NCI-H128 (cell line): ENCODE results near the gene ZNF777.

ENCODE experiments used
- DNase-seq: peaks from one replicate; lab custom pipeline; 2025; ENCODE audit not compliant: unreplicated experiment; lab: John Stamatoyannopoulos, UW

The ZNF777 gene

DNA sequence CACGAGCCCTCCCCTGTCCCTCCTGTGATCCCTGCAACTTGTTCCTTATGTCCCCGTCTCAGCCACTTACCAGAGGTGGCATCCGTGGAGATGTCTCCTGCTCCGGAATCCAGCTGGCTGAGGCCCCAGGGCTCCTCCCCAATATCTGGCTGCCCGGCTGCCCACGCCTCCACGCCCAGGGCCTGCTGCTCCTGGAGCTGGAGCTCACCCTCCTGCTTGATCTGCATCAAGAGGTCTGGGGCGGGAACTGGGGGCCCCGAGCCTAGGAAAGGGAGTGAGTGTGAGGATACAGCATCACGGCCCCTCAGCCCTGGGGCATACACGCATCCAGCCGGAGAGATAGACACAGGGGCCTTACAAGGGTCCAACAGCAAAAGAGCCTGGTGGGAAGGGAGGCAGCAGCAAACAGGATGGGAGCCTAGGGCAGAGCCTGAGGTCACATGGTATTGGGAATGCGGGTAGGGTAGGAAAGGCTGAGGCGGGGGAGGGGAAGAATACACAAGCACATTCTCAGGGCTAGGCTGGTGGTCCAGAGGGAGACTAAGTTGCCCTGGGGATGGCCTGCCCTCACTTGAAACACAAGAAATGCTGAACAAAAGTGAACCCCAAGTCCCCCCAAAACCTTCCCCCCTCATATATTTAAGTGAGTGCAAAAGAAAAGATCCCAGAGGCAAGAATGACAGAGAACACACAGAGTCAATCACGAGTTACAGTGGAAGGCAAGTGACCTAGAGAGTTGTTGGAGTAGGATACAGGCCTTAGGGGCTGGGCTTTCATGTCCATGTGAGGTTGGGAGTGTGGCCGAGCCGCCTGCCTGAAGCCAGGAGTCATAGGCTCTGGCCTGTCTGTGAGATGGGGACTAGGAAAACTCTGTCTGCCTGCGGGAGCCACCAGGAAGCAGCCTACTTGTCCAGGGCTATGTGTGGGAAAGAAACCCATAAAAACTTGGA, 16.9 kb upstream of the ZNF777 start:
- no peak for DNase-seq

DNA sequence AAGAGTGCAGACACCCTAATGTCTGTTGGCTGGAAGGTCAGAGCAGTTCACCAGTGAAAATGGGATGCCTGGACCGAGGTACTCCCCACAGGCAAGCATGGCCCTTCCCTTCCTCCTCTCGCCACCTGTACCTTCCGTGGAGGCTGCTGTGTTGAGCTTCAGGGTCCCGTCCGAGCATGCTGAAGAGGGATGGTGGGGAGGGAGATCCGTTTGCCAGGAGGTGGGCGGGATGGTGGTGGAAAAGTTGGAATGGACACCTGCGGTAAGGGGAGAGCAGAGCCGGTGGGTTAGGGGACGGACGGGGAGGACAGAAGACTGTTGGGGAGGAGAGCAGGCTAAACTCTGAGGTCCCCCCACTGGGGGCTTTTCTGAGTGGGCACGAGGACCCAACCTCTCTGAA, 15.9 kb upstream of the ZNF777 start:
- no peak for DNase-seq

DNA sequence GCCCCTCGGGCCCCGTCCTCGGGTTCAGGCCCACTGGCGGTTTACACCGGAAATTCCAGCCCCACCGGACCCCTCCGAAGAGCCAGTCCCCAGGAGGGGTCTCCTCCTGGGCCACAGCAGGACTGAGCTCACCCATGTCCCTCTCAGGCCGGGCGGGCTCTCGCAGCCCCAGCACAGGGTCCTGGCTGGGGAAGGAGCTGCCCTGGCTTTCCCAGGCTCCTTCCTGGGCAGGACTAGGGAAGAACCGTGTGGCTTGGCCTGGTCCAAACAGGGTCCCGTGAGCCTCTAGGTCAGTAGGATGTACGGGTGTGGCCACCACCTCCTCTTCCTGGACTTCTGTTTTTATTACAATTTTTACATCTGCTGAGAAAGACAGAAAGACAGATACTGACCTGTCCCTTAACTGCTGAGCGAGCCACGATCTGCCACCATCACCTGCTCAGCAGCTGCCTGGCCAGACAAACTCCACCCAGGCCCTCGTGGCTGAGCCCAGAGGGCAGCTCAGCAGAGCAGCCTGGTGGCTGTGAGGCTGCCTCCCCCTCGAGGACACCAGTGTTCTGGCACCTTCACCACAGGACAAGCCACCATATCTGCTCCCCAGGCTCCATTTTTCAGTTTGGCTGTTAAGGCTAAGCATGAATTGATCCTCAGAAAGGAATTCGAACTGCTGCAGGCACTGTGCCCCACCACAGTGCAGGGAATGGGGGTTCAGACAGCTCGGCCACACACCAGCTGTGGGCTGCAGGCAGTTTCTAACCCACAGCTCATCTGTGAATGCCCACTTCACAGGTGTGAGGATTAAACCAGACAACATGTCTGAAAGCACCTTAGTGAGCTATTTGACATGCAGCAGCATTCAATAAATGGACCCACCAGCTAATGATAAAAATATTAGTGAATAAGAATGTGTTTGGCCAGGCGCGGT, 14.5 kb upstream of the ZNF777 start:
- no peak for DNase-seq

DNA sequence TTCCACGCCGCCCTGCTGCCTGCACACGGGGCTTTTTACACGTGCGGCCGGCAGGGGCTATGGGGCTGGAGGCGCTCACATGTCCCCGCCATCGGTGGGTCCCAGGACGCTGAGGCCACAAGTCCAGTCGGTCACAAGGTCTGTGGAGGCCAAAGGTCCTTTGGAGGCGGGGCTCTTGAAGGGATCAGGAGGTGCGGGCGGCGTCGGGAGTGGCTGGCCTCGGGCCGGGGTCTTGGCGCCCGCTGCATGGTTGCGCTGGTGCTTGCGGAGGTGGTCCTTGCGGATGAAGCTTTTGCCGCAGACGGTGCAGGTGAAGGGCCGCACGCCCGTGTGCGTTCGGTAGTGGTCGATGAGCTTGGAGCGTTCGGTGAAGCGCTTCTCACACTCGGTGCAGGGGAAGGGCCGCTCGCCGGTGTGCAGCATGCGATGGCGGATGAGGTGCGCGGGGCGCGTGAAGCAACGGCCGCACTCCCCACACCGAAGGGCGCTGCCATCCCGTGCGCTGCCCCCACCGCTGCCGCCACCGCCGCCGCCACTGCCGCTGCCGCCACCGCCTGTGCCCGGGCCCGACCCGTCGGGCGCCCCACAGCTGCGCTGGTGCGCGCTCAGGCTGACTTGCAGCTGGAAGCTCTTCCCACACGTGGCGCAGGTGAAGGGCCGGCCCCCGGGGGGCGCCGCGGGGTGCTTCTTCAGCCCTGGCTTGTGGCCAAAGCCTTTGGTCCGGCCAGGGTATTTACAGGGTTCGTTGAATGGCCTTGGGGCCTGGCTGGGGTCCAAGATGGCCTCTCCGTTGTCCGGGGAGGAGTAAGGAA, 13.7 kb upstream of the ZNF777 start:
- DNase-seq: no peak

DNA sequence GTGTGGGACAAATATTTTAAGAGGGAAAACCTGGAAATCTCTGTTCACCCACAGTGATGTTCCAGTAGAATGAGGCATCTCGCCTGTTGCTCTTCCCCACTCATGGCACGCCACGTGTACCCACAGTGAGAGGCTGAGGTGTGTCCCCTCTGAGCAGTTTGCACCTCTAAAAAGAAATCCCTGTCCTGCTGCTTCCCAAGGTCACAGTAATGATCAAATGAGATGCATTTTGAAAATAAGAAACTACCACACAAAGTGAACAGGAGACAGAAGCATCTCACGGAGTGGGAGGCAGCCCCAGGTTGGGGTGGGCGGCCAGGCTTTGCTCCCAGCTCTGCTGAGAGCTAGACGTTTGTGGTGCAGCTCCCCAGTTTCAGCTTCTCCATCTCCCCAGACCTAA, 12.4 kb upstream of the ZNF777 start:
- no peak for DNase-seq

DNA sequence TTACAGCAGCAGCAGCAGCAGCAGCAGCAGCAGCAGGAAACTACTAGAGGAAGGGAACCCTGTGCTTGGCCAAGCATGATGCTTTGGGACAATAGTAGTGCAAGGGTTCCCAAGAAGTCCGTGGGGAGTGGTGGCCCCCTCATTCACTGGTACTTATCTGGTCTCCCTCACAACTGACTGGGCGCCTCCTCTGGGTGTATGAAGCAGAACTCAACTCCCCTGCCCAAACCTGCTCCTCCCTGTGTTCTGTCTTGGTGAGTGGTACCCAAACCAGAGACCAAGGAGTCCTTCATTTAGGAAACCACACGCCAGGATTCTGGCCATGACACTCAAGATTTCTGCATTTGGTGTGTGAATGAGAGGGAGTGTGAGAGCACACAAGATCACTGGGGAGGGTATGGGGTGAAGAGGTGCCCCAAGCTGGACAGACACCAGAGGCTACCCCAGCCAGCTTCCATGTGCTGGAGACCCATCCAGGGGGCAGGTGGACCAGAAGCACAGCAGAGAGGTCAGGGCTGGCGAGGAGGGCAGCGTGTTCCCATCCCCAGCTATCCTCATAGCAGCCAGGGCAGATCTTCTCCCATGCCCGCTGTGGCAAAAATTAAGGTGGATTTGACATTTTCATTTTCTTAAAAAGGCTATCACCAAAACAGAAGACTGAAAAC, 10.6 kb upstream of the ZNF777 start:
- no peak for DNase-seq

DNA sequence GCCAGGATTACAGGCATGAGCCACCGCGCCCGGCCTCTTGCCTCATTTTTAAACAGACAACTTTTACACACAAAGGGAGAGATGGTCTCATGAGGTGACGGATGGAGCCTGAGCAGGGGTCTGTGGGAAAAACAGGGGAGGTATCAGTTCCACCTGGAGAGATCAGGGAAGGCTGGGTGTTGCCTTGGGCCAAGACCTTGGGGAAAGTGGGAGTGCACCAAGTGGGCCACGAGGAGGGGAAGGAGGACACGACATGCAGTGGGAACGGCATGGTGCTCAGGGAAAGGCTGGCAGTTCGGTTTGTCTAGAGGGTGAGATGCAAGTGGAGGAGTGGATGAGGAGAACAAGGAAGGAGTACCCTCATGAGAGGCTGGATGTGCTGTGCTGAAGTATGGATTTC, 8.9 kb upstream of the ZNF777 start:
- DNase-seq: no peak

DNA sequence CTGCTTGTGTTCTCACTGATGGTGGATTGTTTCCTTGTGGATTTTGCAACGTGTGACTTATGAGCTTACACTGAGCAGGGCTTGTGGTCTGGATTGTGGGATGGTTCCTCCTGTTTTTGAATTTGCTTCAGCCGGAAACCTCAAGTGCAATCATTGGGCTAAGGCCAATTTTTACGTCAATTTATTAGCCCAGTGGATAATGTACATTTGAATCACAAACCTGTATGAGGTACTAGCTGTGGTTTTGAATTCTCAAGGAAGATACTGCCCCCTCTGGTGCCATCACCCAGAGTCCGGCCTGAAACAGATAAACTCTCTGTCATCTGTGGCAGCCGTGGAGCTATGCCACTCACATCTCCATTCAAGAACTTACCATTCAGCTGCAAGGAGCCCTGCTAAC, 7.3 kb upstream of the ZNF777 start:
- DNase-seq: no peak

DNA sequence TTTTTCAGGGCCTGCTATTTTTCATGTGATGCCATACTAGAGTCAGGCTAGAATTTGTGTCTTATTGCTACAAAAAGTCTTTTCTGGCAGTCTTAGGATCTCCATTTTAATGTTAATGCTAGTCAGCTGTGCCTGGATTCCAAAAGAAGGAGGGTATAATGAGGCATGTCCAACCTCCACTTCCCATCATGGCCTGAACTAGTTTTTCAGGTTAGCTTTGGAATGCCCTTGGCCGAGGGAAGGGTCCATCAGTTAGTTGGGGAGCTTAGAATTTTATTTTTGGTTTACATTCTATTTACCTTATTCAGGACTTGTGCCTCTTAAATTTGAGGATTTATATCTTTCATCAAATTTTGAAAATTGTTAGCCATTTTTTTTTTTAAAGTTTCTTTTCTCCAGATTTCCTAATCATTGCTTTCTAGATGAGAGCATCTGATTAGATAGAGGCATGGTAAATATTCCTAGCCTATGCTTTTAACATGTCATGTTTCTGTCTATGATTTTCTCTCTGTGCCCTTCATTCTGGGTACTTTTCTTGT, 6.5 kb upstream of the ZNF777 start:
- no peak for DNase-seq

DNA sequence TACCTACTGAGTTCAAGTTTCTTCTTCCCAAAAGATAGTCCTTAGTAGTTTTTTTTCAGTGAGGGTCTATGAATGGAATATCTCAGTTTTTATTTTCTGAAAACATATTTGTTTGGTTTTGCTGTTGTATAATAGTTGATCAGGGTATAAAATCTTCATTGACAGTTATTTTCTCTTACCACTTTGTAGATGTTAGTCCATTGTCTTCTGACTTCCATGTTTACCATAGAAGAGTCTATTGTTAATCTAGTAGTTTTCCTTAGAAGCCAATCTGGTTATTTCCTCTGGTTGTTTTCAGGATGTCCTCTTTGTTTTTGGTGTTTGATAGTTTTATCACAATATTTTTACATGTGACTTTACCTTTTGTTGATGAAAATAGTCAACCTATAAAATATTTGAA, 5.5 kb upstream of the ZNF777 start:
- DNase-seq: no peak

DNA sequence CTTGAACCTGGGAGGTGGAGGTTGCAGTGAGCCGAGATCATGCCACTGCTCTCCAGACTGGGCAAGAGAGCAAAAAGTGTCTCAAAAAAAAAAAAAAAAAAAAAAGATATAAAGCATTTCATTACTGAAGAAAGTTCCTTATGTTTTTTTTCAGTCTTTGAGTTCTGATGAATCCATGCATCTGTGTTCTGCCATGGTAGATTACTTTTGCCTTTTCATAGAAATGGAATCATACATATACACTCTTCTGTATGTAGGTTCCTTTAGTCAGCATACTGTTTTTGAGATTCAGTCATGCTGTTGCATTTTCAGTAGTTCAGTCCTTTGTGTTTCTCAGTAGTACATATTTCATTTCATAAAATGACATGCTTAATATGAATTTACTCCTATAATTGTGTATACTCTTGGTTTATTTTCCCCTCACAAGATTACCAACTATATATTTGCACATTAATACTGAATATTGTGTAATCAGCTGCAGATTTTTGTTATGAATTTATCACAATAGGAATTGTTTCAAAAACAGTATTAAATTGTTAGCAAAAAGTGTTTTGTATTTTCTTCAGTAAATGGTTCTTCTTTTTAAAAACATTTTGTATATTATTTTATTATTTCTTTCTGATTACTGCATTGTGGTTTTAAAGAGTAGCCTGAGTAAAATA, 2.8 kb upstream of the ZNF777 start:
- no peak for DNase-seq

DNA sequence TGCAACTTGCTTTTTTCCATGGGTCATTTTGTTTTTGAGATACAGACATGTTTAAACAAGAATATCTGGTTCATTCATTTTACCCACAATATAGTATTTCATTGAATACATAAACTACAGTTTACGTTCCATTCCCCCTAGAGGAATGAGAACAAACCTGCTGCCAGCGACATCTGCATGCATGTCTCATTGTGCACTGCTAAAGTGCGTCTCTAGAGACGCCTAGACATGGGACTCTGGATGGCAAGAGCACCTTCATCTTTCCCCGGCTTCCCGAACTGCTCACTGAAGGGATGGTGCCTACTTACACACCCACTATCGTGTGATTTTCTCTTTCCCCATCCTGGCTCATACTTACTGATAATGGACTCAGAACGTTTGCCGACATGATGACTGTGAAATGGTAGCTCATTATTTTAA, 1.2 kb upstream of the ZNF777 start:
- DNase-seq: no peak

DNA sequence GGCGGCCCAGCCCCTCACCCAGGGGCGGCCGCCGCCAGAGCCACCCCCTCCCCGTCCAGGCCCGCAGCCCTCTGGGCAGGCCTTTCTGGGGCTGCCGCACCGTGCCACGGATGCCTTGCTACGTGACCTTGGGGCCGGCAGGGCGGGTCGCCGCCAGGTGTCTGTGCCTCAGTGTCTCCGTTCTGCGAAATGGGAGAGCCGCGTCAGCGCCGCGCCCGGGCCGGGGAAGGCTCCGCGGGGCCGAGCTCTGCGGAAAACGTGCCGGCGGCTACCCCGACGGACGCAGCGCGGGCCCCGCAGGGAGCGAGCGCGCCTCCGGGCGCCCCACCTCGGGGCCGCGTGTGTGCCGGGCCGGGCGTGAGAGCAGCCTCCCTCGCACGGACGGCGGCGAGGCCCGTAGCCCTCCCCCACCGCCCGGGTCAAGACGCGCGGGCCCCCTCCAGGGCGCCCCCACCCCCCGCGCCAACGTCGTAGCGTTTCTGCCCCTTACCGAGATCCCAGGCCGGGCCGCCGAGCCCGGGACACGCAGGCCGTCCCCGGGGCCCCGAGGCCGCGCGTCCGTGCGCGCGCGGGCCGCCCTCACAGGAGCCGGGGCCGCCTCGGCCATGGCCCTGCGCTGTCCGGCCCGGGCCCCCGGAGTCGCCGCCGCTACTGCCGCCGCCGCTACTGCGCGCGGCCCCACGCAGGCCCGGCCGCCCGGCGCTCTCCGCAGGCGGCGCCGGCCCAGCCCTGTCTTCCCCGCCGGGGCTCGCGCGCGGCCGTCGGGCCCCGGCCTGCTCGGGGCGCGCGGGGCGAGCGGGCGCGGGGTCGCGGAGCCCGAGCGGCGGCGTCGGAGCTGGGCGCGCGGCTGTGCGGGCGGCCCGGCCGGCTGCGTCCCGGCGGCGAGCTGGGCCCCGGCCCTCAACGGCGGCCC, 1.1 kb downstream of the ZNF777 start:
- no peak for DNase-seq

DNA sequence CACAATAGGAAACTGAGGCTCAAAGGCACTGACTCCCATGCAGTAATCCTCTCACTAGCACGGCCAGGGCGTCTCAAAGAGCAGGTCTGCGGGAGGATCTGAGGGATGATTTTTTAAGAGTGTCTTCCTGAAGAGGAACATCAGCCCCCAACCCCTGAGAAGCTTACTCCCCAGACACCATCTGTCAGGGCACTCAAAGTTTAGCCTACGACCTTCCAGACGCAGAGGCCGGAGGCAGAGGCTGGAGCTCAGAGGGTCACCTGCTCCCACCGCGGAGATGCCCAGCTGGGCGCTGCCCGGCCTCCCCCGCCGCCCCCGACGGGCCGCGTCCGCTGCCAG, 1.7 kb downstream of the ZNF777 start:
- no peak for DNase-seq

DNA sequence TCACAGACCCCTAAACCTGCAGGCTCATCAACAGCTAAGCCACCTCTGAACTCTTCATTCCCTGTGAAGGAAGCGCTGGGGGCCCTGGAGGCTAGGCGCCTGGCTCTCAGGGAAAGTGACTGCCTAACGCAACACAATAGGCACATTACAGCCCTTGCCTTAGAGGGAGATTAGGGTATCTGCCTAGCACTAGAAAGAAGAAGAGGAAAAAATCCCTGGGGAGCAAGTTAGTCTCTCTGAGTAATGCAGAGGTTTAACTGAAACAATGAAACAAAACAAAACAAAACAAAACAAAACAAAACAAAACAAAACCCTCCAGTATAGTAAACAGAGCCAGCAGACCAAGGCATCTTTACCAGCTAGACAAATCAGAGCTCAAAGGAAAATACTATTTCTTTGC, 2.6 kb downstream of the ZNF777 start:
- DNase-seq: no peak

DNA sequence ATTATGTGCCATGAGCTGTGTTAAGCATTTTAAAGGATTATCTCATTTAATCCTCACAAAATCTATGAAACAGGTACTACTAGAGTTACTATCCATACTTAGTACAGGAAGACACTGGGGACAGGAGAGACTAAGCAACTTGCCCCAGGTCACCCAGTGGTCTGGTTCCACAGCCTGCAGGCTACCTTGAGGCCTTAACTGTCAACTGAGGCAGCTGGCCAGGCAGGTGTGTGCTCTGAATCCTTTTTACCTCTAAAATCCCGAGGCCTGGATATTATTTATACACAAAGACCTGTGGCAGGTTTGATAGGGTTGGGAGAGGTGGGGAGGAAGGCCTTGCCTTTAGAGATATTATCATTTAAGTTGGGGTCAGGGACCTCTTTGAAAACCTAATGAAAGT, 3.1 kb downstream of the ZNF777 start:
- no peak for DNase-seq

DNA sequence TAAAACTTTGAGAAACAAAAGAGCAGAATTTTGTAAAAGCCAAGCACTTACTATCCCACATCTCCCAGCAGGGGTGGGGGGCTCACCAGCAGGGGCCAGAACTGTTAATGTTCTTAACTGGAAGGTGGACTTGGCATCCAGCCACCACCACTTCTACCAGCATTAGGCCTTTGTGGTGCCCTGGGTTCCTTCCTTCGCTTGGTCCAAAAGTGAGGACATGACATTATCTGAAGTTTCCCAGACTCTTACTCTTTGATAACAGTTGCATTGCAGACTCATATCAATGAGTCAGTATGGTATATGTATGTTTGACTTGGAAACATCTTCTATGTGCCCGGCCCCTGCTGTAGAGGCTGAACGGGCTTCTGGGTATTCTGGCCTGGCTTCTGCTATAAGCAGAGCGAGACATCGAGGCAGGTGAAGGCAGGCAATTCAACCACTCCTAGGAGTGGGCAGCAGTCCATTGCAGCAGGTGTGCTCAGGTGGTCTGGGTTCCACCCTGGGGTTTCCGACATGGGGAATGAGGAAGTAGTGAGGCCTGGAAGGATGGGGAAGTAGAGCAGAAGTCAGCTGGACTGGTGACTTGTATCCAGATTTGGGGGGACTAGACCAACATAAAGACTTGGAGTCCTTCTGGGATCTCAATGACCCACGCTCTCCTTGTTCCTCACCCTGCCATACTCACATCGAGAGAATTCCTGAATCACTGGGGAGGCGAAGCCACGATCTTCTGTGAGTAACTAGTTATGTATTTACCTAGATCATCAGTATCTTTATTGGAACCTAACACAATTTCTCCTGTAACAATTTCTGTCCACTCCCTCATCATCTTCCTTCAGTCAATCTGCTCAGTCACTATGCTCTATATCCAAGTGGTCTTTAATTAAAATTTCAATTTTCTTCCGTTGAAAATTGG, 4.1 kb downstream of the ZNF777 start:
- DNase-seq: no peak
